Inflammatory macrophage (primary cell): ENCODE measurements around the gene CAMKMT.

Experiments
- DNase-seq, 2 donors: peaks; one replicate each; pipeline ENCODE4 v3.0.0-alpha.2; 2020 to 2022

CAMKMT gene

DNA sequence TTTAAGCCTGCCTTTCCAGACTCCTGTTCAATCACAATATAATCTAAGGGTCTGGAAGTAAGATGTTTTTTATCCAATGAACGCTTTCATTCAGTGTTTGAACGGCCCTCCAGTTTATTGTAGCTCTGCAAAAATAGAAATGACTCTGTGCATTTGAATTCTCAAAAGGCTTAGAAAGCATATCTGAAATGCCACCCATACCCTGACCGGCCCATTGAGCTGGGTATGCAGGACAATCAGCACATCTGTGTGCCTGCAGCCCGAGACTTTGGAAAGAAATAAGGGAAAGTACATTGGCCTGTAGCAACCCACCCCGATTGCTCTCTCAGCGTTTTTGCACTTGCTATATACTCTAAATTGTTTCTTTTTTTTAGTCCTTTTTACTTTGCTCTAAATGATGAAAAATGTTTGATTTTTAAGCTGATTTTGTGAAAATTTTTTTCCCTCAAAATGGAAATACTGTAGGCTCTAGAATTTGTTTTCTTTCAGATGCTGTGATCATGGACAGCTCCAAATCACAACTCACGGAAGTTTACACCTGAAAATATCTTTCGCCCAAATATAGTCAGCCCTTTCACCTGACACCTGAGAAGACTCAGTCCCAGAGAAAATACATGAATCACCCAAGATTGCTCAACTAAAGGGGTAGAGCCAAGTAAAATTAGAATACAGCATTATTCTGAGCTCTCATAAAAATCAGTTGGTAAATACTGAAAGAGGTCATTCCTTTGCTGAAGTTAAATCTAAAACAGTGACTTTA is 385.3 kb downstream of the CAMKMT start:
- DNase-seq: no peak

DNA sequence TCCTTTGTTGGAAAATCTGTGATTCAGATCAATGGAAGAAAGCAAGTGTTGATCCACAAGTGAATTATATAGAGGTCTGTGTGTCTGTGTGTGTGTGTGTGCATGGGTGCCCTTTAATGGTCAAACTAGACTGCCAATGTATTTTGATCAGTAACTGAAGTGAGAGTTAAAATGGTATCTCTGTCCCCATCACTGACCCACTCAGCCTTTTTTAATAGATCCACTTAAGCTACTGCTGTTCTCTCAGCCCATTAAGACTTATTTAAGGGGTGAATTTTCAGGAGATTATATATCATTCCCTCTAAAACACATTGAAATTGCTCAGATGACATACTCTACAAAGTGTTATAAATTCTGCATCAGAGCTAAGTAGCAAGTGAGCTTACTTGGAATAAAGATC is 386.0 kb downstream of the CAMKMT start:
- no peak for DNase-seq

DNA sequence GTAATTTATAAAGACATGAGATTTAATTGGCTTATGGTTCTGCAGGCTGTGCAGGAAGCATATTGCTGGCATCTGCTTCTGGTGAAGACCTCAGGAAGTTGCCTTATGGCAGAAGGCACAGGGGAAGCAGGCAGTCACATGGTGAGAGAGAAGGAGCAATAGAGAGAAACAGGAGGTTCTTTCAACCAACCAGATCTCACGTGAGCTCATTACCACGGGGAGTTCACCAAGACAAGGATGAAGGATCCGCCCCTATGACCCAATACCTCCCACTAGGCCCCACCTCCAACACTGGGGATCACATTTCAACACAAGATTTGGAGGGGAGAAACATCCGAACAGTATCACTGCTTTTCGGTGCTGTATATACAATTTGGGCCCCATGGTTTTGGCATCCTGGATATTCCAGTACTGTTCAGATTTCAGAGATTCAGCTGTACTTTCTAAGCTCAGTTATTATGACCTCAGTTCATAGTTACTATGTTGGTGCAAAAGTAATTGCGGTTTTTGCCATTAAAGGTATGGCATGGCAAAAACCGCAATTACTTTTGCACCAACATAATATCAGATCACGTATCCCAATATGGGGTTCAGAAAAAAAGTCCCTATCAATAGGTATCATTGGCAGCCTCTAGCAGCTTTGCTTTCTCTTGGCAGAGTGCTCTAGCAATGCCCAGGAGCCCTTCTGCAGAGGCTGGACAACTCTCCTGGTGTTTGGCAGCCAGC is 390.2 kb downstream of the CAMKMT start:
- DNase-seq: peak in 1 of 2 donors; percentile 8

DNA sequence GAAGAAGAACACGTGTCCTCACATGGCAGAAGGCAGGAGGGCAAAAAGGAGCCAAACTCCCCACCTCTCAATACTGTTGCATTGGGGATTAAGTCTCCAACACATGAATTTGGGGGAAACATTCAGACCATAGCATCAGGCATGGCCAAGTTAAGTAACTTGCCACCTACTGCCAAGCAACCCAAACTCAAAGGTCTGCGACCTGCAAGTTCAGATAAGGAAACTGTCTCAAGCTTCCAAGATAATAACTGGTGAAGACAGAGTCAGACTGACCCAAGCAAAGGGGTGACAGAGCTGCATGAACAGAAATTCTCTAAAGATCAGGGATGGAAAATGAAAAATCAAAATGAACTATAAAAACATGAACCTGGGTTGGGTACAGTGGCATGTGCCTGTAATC is 391.0 kb downstream of the CAMKMT start:
- DNase-seq: no peak

DNA sequence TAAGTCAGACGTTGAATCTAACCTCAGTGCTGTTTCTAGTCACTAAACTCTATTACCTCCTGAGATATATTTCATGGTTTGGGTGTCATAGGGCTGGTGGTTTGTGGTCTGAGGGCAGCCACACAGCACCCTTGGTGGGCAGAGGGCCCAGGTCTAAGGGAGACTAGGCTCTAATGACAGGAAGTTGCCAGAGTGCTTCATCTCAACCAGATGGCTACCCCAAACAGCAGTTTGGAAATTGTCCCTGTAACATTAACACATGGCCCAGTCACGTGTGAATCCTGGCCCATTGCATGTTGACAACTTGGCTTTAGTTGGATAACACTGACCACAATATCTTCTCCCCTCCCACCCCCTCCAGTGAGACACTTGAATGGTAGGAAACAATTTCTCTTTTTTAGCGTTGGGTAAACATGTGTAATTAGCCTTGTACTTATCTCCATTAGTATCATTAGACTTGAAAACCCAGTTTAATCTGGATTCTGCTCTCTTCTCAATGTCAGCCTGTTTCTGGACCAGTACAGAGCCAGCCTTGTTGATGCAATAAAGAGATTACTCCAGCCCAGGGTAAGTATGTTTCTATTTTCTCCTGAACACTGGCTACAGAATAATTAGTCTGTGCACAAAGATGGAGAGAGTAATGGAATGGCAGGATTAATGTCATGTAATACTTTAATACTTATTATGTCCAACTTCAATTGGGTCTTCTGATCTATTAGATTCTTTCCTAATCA is 392.0 kb downstream of the CAMKMT start:
- DNase-seq: peak; percentile 6 to 9

DNA sequence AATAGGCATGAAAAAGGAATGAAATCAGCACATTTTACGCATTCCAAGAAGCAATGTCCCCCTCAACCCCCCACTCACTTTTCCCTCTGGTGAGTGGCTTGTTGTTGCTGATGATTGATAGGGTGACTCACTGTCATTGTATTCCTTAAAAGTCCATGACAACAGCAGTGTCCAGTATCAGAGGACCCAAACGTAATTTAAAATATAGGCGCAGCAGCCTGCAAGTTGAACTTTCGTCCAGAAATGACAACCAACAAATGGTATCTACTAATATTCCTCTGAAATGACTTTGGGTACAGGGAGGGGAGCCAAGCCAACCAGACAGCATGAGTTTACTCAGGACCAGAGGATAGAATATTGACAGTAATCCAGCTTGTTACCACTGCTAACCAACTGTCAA is 396.8 kb downstream of the CAMKMT start:
- DNase-seq: no peak

DNA sequence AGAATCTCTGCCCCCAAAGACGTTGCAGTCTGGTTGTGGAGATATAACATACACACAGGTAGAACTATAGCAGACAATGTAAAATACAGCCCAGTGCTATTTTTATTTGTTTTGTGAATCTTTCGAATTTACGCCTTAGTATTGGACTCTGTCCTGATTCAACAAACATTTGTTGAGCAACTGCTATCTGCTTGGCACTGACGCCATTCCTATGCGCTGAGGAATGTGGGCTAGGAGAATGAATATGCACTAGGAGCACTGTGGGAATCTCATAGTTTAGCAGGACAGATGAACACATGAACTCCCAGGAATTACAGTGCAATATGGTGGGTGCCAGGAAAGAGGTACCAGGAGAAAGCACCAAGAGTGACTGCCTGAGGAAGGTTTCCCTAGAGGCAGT is 398.1 kb downstream of the CAMKMT start:
- DNase-seq: no peak

DNA sequence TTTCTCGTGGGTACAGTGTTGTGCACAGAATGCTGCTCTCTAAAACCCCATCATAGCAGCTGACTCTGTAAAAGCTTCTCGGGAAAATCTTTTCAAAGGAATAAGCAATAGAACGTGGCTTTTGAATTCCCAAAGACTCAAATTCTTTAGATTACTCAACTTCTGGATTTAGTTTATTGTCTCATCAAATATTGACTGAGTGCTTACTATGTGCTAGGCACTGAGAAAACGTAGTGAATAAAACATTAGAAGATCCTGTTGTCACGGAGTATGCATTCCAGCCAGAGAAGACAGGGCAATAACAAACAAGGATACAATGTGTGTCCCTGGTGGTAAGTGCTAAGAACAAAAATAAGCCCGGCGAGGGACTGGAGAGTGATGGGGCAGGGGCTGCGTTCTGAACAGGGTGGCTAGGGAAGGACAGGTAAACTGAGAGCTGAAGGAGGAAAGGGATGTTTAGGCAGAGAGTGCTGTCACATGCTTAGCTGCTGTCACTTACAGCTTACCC is 401.6 kb downstream of the CAMKMT start:
- no peak for DNase-seq

DNA sequence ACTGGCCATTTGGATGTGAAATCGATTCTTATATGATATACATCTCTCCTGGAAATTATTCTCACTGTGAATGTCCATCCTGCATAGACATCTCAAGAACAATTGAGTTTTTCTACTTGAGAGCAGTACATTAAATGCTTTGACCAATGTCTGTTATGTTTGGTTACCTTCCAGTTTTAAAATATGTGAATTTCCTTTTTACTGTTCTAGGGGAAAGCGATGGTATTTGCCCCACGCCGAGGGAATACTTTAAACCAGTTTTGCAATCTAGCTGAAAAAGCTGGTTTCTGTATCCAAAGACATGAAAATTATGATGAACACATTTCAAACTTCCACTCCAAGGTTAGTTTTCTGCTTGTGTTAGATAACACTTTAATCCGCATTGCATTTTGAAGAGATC is 404.5 kb downstream of the CAMKMT start:
- no peak for DNase-seq

DNA sequence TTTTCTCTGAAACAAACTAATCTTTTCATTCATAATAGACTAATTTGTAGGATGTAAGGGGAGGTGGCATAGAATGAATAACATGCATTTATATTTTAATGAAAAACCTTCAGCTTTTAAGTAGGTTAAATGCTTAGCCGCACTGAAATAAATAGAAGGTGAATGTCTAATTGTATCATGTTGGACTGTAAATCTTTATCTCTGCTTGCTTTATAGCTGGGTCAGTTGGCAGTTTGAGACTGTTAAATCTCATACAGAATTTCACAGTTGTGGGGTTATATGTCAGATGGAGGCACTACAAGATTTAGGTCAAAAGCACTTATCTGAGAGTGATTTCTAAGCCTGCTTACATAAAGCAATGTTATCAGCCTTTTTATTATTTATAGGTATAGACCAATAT is 405.0 kb downstream of the CAMKMT start:
- no peak for DNase-seq

DNA sequence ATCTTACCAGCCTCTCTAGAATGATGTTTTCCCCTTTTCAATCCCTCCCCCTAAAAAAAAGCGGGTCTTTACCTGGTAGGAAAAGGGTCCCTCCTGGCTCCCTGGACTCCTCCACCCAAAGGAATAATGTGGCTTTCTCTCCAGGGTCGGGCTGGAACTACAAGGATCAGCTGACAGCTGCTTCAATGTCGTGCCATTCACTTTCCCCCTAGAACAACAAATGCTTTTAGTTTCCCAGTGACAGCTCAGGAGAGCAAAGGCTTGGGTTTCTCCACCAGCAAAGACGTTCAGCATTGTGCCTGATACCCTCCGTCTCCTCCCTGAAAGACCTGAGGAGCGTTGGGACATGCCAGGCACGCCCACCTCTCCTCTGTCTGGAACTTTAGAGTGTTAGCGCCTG is 405.9 kb downstream of the CAMKMT start:
- no peak for DNase-seq

DNA sequence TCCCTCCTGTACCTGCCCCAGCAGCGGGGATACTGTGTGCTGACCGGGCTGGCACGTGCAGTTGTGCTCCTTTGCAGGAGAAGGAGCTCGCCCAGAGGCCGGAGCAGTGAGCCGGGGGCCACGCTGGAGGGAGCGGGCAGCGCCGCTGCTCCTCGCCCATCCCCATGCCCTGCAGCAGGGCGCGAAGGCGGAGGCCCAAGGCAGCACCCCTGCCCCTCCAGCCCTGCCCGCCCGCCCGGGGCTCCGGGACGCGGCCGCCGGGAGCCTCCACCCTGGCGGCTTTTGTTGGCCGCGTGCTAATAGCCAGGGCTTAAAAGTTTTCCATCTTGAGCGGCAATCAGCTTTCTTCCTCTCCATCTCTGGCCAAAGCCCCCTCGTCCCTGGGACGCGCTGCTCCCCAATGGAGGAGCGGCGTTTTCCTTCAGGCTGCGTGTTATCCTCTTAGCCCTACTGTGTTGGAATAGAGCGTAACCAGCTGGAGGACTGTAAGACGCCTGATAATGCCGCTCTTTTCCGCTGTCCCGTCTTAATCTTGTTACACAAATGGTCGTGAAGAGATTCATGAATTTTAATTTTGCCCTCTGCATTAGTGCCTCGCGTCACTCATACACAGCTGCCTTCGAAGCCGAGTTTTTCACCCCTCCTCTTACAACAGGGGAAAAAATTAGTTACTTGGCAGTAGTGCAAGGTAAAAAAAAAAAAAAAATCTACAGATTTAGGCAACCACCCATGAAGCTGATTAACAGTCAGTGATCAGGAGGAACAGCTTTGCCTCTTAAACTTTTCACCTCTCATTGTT is 406.9 kb downstream of the CAMKMT start:
- no peak for DNase-seq

DNA sequence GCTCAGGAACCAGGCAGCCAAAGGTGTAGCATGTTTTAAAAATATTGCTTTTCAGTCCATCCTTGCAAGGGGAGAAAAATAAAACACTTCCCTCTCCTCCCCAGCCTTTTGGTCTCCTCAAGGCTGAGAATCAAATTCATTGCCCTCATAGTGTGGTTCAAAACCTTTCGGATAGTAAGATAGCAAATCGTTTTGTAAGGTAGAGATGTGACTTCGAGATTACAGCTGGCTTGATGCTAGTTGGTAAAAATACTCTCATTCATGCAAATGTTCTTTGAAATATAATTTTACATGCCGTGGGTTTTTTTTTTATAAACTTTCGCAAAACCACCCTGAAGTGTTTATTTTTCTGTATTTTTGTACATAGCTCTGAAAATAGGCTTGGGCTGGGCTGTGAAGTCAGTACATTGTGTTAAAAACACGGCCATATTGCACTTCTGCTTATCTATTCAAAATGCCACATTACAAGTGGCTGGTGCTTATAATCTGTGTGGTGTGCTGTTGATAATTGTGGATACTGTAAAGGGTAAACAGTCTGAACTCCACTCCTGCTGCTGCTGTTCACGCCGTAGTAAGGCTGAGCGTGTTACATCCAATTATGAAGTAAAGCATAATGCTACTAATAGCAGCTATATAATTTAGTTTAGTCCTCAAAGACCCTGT is 407.7 kb downstream of the CAMKMT start:
- DNase-seq: no peak

DNA sequence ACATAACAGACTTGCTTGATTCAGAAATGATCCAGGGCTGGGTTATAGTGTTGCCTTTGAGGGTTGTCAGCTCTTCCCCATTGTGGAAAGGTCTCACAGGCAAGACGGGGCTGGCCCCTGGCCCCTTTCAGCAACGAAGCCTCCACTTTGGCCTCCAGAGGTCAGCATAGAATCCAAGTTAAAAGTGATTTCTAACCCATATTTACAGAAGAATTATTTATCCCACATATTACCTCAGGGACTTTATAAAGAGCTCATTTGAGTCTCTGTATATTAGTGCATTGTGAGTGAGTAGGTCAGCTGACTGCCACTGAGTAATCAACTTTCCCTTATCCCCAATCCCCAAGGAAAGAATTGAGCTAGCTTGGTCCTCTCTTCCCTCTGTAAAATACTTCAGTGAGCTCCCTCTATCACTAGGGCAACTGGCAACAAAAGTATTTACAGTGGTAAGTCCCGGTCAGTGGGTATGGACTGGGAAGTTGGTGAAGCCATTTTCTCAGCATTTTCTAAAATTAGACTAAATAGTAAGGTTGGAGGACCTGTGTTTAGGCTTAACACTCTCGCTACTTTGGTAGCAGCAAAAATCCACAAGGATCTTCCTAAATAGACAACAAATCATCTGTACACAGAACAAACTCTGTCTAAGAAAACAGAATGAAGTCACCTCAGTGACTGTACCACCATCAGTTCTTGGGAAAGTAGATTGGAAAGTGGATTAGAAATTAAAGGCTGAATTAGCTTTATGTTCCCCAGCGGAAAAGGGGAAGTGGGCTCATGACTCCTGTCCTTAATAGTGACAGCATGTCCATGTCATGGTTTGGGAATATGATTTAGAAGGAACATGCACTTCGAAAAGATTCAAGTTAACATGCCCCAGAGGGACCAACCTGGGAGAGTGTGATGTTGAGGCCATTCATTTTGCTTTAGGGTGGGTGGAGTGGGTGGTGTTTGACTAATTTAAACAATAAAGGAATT is 408.8 kb downstream of the CAMKMT start:
- DNase-seq: peak in 1 of 2 donors; percentile 2

DNA sequence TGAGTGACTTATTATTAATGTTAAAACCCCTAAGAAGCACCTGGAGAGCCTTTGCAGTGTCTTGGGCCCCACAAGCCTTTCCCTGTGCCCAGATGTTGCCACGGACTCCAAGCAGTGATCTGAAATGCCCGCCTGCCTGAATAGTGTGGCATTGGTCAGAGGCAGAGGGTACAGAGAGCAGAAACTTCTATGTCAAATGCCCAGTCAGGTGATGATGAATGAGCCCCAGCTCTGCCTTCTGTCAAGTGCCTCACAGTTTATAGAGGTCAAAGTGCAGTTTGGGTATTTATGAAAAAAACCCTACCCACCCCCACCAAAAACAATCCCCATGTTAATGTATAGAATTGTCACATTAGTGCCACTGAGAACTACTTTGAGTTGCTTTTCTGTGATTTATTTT is 409.8 kb downstream of the CAMKMT start:
- no peak for DNase-seq

DNA sequence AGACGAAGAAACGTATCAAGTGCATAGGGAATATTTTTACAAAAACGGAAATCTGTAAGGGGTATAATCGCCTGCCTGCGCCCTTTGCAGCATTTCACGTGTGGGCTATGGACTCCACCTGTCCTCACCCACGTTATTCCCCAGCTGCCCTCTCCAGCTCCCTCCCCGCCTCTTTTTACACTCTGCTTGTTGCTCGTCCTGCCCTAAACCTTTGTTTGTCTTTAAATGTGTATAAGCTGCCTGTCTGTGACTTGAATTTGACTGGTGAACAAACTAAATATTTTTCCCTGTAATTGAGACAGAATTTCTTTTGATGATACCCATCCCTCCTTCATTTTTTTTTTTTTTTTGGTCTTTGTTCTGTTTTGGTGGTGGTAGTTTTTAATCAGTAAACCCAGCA is 410.4 kb downstream of the CAMKMT start:
- no peak for DNase-seq

DNA sequence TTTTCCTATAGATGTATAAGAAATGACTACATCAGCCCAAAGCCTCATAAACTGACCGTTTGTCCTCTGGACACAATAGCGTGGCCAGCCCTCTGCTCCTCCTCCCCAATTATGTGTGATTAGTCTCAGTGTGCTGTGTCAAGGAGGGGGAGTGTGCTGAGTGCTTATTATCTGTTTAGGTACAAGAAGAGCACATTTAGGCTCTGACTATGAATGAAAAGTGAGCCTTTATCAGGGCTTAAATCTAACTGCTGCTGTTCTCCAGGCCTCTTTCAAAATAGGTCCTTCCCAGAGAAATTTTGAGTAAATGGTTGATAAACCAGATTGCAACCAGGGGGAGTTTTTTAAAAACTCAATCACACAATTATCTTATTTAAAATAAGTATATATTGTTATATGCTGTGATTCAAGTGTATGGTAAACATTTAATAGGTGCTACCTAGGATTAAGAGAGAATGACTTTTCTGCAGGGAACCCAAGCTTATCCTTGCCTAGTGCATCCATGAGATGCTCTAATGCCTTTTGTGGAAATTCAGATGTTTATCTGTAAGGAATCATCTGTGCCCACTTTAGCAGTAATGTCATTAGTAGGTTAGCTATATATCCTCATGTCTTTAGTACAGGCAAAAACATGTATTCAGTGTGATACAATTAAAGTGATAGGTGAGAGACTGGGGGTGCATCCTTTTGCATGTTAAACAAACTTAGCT is 411.1 kb downstream of the CAMKMT start:
- no peak for DNase-seq

DNA sequence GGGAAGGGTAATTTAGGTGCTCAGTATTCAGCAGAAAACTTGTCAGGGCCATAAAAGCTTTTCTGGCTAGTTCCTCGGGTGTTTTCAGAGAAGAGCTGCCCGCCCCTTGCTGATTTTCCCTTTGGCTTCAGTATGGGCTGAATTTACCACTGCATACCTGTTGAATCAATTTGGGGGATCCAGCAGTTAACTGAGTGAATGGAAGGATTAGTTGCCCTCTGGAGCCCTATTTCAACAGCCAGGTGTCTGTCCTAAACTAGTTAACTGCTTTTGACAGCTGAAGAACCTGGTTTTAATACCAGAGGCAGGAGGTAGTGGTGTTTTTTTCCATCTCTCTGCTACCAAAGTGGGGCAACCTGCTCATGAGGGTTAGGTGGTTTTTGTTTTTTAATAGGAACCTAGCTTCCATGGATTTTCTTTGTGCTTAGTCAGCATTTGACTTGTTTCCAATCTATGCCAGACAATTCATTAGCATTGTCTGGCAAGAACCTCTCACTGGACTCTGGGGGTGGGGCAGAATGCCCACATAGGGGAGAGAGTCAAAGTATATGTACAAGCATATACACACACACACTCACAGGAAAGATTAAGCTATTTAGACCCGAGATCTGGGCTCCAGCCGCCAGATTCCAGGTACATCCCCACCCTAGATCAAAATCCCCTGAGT is 413.2 kb downstream of the CAMKMT start:
- no peak for DNase-seq

DNA sequence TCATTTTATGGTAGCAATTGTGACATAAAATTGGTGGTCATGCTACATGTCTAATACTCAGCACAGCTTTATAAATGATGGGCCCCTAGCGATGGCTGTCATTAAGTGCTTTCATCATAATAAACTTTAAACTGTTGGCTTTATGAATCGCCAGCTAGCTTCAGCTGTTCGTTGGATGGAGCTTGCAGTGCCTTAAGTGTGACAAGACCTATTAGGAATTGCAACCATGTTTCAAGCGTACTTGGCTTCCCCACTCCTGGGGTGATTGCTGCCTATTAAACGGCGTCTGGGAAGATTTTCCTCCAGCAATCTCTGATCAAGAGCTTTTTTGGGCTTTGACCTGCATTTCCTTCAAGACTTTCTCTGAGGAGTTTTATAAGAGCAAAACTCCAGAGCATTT is 415.3 kb downstream of the CAMKMT start:
- no peak for DNase-seq

DNA sequence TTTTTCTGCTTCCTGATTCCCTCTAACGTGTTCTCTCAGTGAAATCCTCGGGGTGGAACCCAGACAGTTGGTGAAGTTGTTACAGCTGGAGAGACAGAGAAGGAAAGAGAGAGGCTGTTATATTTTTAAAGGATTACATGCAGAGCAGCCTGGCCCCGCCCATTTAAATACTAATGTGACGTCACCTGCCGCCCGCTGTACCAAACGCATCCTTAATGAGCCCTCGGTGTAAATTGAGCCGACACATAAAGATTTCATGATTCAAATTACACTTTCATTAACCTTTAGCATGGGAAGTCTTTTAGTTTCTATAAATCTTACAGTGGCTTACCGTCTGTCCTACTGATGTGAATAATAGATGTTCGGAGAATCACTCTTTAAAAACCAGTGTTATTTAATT is 415.8 kb downstream of the CAMKMT start:
- DNase-seq: no peak
